Subcutaneous adipose tissue (tissue), 4 donors: ENCODE measurements around the gene PTPN14. TPM values are rescaled to one million over a fixed set of nuclear protein-coding genes. Genes with fewer than 3 reads are reported as not detected.

Source experiments
- total RNA-seq, 4 donors: library from RNA; depleted of rRNA; stranded (reverse); fragments of >200 nt; gene quantifications; one replicate each; pipeline ENCODE4 v1.1.0, GENCODE V29; 2016
- TF ChIP-seq, protein P1 (sequence below): fragments of 450-650 bp; IDR thresholded peaks from one replicate; pipeline ENCODE4 v1.5.1; 2016; ENCODE audit warnings: low read depth, mild to moderate bottlenecking, control low read depth, antibody characterized with exemption, moderate library complexity

PTPN14 gene
- total RNA-seq, 4 donors from 2014 or later: 13.1 to 39.2 (median 30.0) TPM

DNA sequence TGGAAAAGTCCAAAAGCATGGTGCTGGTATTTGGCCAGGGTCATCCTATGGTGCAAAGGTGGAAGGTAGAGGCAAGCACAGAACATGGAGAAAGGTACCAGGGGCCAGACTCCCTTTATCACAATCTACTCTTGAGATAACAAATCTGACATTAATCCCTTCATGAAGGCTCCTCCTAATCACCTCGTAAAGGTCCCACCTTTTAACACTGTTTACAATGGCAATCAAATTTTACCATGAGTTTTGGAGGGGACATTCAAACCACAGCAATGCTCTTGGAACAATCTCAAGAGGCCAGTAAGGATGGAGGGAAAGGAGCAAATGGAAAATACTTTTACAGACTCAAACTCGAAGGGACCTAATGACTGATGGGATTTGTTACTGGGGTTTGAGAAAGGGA lies 6.1 kb downstream of the PTPN14 start:
- TF ChIP-seq, protein P1, sequence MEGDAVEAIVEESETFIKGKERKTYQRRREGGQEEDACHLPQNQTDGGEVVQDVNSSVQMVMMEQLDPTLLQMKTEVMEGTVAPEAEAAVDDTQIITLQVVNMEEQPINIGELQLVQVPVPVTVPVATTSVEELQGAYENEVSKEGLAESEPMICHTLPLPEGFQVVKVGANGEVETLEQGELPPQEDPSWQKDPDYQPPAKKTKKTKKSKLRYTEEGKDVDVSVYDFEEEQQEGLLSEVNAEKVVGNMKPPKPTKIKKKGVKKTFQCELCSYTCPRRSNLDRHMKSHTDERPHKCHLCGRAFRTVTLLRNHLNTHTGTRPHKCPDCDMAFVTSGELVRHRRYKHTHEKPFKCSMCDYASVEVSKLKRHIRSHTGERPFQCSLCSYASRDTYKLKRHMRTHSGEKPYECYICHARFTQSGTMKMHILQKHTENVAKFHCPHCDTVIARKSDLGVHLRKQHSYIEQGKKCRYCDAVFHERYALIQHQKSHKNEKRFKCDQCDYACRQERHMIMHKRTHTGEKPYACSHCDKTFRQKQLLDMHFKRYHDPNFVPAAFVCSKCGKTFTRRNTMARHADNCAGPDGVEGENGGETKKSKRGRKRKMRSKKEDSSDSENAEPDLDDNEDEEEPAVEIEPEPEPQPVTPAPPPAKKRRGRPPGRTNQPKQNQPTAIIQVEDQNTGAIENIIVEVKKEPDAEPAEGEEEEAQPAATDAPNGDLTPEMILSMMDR: no peak

GRCh38 chr1:214544791-214545190 lies 6.6 kb downstream of the PTPN14 start:
- TF ChIP-seq, protein P1: no peak

GRCh38 chr1:214542275-214543199 lies 8.9 kb downstream of the PTPN14 start:
- TF ChIP-seq, protein P1: no peak

GRCh38 chr1:214541693-214542092 lies 9.7 kb downstream of the PTPN14 start:
- TF ChIP-seq, protein P1: no peak

GRCh38 chr1:214541206-214541605 lies 10.2 kb downstream of the PTPN14 start:
- TF ChIP-seq, protein P1: no peak

DNA sequence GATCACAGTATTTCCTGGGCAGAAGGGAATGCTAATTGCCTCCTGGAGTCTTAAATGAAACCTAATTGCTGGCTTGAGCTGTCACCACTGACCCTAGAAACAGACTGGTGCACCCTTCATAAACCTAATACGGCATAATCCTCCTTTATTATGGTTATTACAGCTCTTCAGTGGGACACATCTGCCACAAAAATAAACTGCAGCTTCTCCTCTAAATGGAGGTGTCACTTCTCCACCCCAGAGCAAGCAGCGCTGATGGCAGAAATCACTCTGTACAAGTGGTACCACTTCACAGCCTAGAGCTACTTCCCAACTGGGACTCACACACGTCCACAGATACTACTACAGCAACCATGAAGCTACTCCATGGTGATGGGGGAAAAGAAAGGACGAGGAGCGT lies 11.1 kb downstream of the PTPN14 start:
- TF ChIP-seq, protein P1: no peak

DNA sequence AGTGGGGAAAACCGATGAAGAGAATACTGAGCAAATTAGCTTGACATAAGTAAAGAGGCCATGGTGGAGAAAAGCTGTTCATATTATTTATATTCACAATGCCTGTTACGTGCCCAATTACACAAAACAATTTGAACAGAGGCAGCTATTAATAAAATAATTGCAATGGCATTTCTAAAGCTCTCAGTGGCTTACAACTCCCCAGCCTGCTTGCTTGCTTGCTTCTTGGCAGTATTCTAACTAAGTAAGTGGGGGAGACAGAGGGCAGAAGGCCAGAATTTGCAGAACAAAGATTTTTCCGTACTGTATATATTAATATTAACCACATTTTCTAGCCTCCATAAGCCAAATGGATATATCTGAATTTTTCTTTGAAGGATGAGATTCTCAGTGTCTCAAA lies 12.9 kb downstream of the PTPN14 start:
- TF ChIP-seq, protein P1: no peak
